HepG2 (cell line): ENCODE measurements around the gene NDUFA13. TPM values are rescaled to one million over a fixed set of nuclear protein-coding genes. Genes with fewer than 3 reads are reported as not detected.

Source experiments
- ATAC-seq: fragments of 200-7000 bp; cut with Tn5 transposase; 3 replicates; pipeline ENCODE4 v1.9.1; 2020; ENCODE audit warnings: mild to moderate bottlenecking, moderate library complexity
- BruUV-seq: library from RNA; stranded (reverse); fragments of 400-500 nt; replicated peaks from 2 replicates; lab custom pipeline; 2021; lab: Mats Ljungman, UMichigan
- CTCF ChIA-PET: fragments of 300-600 bp; formaldehyde crosslinking; extraction: SDS; loops from one replicate; lab custom pipeline; 2021; ENCODE audit warnings: low total read pairs, inconsistent platforms, low intra/inter-chr PET ratio; lab: Yijun Ruan, JAX
- POLR2A ChIA-PET: fragments of 350-600 bp; sonication (Branson Sonifier 250); formaldehyde crosslinking; loops from one replicate; lab custom pipeline; 2020; ENCODE audit warnings: antibody characterized with exemption, inconsistent platforms; lab: Yijun Ruan, JAX
- DNase-seq: peaks from one replicate; pipeline ENCODE4 v3.0.0-alpha.2; 2015; ENCODE audit warnings: low spot score
- FAIRE-seq: peaks from 3 replicates; lab custom pipeline; 2011; peaks lifted over from hg19 to GRCh38; lab: Jason Lieb, UNC
- H2AFZ ChIP-seq: one replicate; pipeline ENCODE4 v1.6.1; 2011; ENCODE audit warnings: low read length, inconsistent platforms
- H3K27ac ChIP-seq: fragments of 300-600 bp; 3 replicates; pipeline ENCODE4 v1.8.0; 2011; ENCODE audit warnings: mixed run types, mild to moderate bottlenecking, mixed read lengths, low read length, inconsistent platforms; ENCODE audit not compliant: insufficient read depth; ENCODE audit errors: extremely low read length
- H3K27me3 ChIP-seq, 2 experiments: fragments of 200-600 bp in 1 of 2; 2 replicates in 1 of 2; 3 replicates in 1 of 2; pipeline versions ENCODE4 v1.6.0 to v1.8.0; 2011; ENCODE audit warnings: low read length in 2 of 2, mild to moderate bottlenecking in 2 of 2, moderate library complexity in 2 of 2, inconsistent platforms in 1 of 2; ENCODE audit not compliant: insufficient read depth in 2 of 2, control insufficient read depth in 1 of 2
- H3K36me3 ChIP-seq, 2 experiments: fragments of 200-600 bp in 1 of 2; replicated peaks in 1 of 2; 2 replicates in 1 of 2; 3 replicates in 1 of 2; pipeline versions ENCODE4 v1.5.1 to v1.8.0; 2011; ENCODE audit warnings: low read length in 2 of 2, inconsistent platforms in 1 of 2; ENCODE audit not compliant: insufficient read depth in 2 of 2, control insufficient read depth in 1 of 2
- H3K4me1 ChIP-seq: 2 replicates; pipeline ENCODE4 v1.5.1; 2012; ENCODE audit warnings: low read length, inconsistent platforms; ENCODE audit not compliant: insufficient read depth
- H3K4me2 ChIP-seq: 2 replicates; pipeline ENCODE4 v1.6.0; 2011; ENCODE audit warnings: low read depth, low read length, inconsistent platforms
- H3K4me3 ChIP-seq, 3 experiments: fragments of 200-600 bp in 1 of 3; sonication (generic), shearing (Covaris generic) in 1 of 3; replicated peaks in 1 of 3; 2 replicates each; pipeline ENCODE4 v1.5.1; 2011 to 2016; ENCODE audit warnings: low read length in 3 of 3, inconsistent platforms in 2 of 3, low read depth in 2 of 3, mild to moderate bottlenecking in 2 of 3, control low read depth in 1 of 3, mixed read lengths in 1 of 3; ENCODE audit not compliant: insufficient read depth in 1 of 3
- H3K79me2 ChIP-seq: one replicate; pipeline ENCODE4 v1.6.1; 2011; ENCODE audit warnings: low read length, inconsistent platforms; ENCODE audit not compliant: insufficient read depth
- H3K9ac ChIP-seq: 2 replicates; pipeline ENCODE4 v1.6.0; 2011; ENCODE audit warnings: mild to moderate bottlenecking, low read depth, low read length, inconsistent platforms; ENCODE audit not compliant: insufficient read depth
- H3K9me3 ChIP-seq: 2 replicates; pipeline ENCODE4 v1.5.1; 2012; ENCODE audit warnings: mild to moderate bottlenecking, low read length
- H4K20me1 ChIP-seq: 2 replicates; pipeline ENCODE4 v1.6.0; 2011; ENCODE audit warnings: inconsistent platforms, mild to moderate bottlenecking, low read length, moderate library complexity; ENCODE audit not compliant: insufficient read depth
- WGBS: methylation state at CpG from one replicate; pipeline ENCODE4 v1.1.6; 2017; ENCODE audit warnings: low lambda C conversion rate; 5-methylcytosine and 5-hydroxymethylcytosine counted together
- in situ Hi-C: cut with HindIII; loops from 2 replicates; pipeline ENCODE4 v1.10.0; 2017; ENCODE audit warnings: low pct_unique_long_range_greater_than_20kb; ENCODE audit not compliant: extremely low pct_ligation_motif_present
- intact Hi-C: fragments of 100-400 bp; cut with micrococcal nuclease; formaldehyde crosslinking; loops from one replicate; pipeline ENCODE4 v1.10.0; 2022; ENCODE audit not compliant: unreplicated experiment
- polyA plus RNA-seq, 8 experiments: library from polyadenylated mRNA; depleted of rRNA in 3 of 8; stranded (reverse) in 7 of 8; unstranded in 1 of 8; fragments of >200 nt; fragmentation: Illumina TruSeq in 4 of 8; extraction: Trizol in 4 of 8; gene quantifications; 2 replicates each; pipeline versions ENCODE4 v1.2.1 to v1.2.3, GENCODE V29; 2011 to 2016; ENCODE audit warnings: low read depth in 4 of 8, missing spikeins in 1 of 8, mixed read lengths in 1 of 8; ENCODE audit not compliant: insufficient read depth in 1 of 8
- total RNA-seq, 5 experiments: library from RNA; depleted of rRNA; stranded (reverse); fragments of >200 nt; fragmentation: Illumina TruSeq; extraction: Trizol; gene quantifications; 2 replicates each; pipeline ENCODE4 v1.2.3, GENCODE V29; 2016; ENCODE audit warnings: low read depth in 1 of 5
- TF ChIP-seq, protein P1 (sequence below): sonication (generic); formaldehyde crosslinking; IDR thresholded peaks from 2 replicates; pipeline ENCODE4 v1.8.1; 2023; ENCODE audit warnings: mild to moderate bottlenecking, missing genetic modification reagents
- TF ChIP-seq, protein P2 (sequence below): sonication (generic); formaldehyde crosslinking; conservative IDR thresholded peaks from 2 replicates; pipeline ENCODE4 v1.8.0; 2022; ENCODE audit warnings: mild to moderate bottlenecking, moderate library complexity, missing genetic modification reagents

The NDUFA13 gene
- total and polyA plus RNA-seq, 2 of the 13 experiments (the other 11 are each of a cell fraction or from before 2014, with no cell fraction given) = 337 to 366 TPM

- TF ChIP-seq, protein P1, sequence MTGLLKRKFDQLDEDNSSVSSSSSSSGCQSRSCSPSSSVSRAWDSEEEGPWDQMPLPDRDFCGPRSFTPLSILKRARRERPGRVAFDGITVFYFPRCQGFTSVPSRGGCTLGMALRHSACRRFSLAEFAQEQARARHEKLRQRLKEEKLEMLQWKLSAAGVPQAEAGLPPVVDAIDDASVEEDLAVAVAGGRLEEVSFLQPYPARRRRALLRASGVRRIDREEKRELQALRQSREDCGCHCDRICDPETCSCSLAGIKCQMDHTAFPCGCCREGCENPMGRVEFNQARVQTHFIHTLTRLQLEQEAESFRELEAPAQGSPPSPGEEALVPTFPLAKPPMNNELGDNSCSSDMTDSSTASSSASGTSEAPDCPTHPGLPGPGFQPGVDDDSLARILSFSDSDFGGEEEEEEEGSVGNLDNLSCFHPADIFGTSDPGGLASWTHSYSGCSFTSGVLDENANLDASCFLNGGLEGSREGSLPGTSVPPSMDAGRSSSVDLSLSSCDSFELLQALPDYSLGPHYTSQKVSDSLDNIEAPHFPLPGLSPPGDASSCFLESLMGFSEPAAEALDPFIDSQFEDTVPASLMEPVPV = no peak
- TF ChIP-seq, protein P2, sequence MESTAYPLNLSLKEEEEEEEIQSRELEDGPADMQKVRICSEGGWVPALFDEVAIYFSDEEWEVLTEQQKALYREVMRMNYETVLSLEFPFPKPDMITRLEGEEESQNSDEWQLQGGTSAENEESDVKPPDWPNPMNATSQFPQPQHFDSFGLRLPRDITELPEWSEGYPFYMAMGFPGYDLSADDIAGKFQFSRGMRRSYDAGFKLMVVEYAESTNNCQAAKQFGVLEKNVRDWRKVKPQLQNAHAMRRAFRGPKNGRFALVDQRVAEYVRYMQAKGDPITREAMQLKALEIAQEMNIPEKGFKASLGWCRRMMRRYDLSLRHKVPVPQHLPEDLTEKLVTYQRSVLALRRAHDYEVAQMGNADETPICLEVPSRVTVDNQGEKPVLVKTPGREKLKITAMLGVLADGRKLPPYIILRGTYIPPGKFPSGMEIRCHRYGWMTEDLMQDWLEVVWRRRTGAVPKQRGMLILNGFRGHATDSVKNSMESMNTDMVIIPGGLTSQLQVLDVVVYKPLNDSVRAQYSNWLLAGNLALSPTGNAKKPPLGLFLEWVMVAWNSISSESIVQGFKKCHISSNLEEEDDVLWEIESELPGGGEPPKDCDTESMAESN = no peak
- CTCF ChIA-PET = no interaction called here
- 49% methylated on average over 22 of the region's 45 CpGs for WGBS
- in situ Hi-C loops (loop anchor here (25.0 kb wide), 1 partner anchor 421 kb away; no protein-coding TSS in a partner anchor), intact Hi-C loops (no loop called here)
- Histone ChIP-seq H2AFZ (no peak overlapping the region), H4K20me1 (no peaks in the 10 kb centered on the region), H3K36me3 (no peaks in the 10 kb centered on the region), H3K4me3 (no peak overlapping the region; a peak in 1 of 6 replicates), H3K4me2 (no peak overlapping the region), H3K27me3 (peaks cover 0 to 10% of the 10 kb centered on the region in 2 experiments; a peak in 1 of 5 replicates), H3K9ac (no peak overlapping the region), H3K9me3 (no peaks in the 10 kb centered on the region), H3K27ac (no peak overlapping the region), H3K79me2 (no peaks in the 10 kb centered on the region), H3K4me1 (0 out of 2 replicates have a peak, but pooled peaks cover 5% of the 10 kb centered on the region)
- BruUV-seq = no TSS peak
- ATAC-seq (peak; percentile 35), FAIRE-seq (no peak), DNase-seq (no peak)
- POLR2A ChIA-PET = no interaction called here
Observed at GRCh38 chr19:19540715-19541515, 24.9 kb downstream of the NDUFA13 start.
